HUES48 (cell line): ENCODE results near the gene TMEM186.

Source experiments
- H3K27ac ChIP-seq: one replicate; pipeline ENCODE4 v1.7.0; 2013; ENCODE audit warnings: low read depth, low read length, inconsistent platforms
- H3K27me3 ChIP-seq: 2 replicates; pipeline ENCODE4 v1.6.1; 2013; ENCODE audit warnings: mild to moderate bottlenecking, low read length; ENCODE audit not compliant: control insufficient read depth, insufficient read depth
- H3K36me3 ChIP-seq: 2 replicates; pipeline ENCODE4 v1.6.1; 2013; ENCODE audit warnings: low read length; ENCODE audit not compliant: control insufficient read depth, insufficient read depth
- H3K4me1 ChIP-seq: 2 replicates; pipeline ENCODE4 v1.6.1; 2013; ENCODE audit warnings: mild to moderate bottlenecking, low read length; ENCODE audit not compliant: control insufficient read depth, insufficient read depth
- H3K4me3 ChIP-seq: 2 replicates; pipeline ENCODE4 v1.5.1; 2013; ENCODE audit warnings: mild to moderate bottlenecking, low read depth, low read length
- H3K9ac ChIP-seq: 2 replicates; pipeline ENCODE4 v1.6.1; 2013; ENCODE audit warnings: mild to moderate bottlenecking, low read depth, low read length, moderate library complexity
- H3K9me3 ChIP-seq: 2 replicates; pipeline ENCODE4 v1.6.1; 2013; ENCODE audit warnings: low read length; ENCODE audit not compliant: control insufficient read depth, insufficient read depth

Gene TMEM186

DNA sequence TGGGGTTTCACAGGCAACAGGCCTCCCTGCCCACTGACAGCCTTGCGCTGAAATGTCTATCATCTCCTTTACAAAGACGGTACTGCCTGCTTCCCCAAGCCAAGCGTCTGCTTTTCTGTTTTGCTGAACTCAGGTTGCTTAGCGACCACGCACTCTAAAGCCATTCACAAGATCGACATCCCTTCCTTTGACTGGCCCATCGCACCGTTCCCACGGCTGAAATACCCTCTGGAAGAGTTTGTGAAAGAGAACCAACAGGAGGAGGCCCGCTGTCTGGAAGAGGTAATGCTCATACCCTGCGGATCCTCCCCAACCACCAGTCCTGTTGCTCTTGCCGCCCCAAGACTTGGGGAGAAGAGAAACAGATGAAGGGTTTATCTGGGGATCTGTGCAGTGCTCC is 28.7 kb downstream of the TMEM186 start:
- Histone ChIP-seq H3K9me3 (no peaks in the 10 kb centered on the region), H3K27me3 (no peaks in the 10 kb centered on the region), H3K9ac (no peak overlapping the region), H3K4me3 (no peak overlapping the region), H3K27ac (no peak overlapping the region), H3K4me1 (peaks cover 11% of the 10 kb centered on the region), H3K36me3 (no peaks in the 10 kb centered on the region)

DNA sequence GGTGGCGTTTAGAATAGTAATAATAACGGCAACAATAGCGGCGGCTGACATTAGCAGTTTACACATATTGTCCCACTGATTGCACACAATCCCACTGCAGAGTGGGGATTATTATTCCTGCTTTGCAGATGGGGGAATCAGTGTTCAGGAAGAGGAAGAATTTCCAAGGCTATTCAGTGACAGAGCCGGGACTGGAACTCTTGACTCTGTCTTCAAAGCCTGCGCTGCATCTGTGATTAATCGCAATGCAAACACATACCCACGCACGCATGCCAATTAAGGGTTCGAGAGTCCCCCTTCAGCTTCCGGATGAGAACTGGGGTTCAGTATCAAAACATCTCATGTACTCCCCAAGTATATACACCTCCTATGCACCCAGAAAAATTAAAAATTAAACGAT is 29.2 kb downstream of the TMEM186 start:
- no peaks in the 10 kb centered on the region for H3K9me3 ChIP-seq
- no peaks in the 10 kb centered on the region for H3K36me3 ChIP-seq
- no peaks in the 10 kb centered on the region for H3K27me3 ChIP-seq
- no peak overlapping the region for H3K9ac ChIP-seq
- H3K27ac ChIP-seq, result no peak overlapping the region
- H3K4me1 ChIP-seq, result peaks cover 12% of the 10 kb centered on the region
- no peak overlapping the region for H3K4me3 ChIP-seq

DNA sequence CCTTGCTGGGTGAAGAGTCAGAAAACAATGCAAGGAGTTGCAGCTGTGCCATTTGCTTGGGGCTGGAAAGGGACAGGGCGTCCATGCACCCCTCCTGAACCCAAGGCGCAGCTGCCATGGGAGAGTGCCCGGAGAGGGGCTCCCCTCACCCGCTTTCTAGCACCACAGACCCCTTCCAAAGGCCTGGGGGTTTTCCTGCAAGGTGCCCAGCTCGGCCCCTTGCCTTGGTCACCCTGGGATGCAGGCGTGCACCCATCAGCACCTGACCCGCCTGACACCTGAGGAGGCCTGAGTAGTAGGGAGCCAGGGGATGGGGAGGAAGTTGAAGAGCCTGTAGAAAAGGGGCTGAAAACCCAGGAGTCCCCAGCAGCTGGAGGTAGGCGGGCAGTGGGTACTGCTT is 30.3 kb downstream of the TMEM186 start:
- no peak overlapping the region for H3K4me3 ChIP-seq
- no peak overlapping the region for H3K9ac ChIP-seq
- H3K4me1 ChIP-seq, result peaks cover 12% of the 10 kb centered on the region
- H3K9me3 ChIP-seq, result no peaks in the 10 kb centered on the region
- H3K36me3 ChIP-seq, result no peaks in the 10 kb centered on the region
- no peaks in the 10 kb centered on the region for H3K27me3 ChIP-seq
- H3K27ac ChIP-seq, result no peak overlapping the region

DNA sequence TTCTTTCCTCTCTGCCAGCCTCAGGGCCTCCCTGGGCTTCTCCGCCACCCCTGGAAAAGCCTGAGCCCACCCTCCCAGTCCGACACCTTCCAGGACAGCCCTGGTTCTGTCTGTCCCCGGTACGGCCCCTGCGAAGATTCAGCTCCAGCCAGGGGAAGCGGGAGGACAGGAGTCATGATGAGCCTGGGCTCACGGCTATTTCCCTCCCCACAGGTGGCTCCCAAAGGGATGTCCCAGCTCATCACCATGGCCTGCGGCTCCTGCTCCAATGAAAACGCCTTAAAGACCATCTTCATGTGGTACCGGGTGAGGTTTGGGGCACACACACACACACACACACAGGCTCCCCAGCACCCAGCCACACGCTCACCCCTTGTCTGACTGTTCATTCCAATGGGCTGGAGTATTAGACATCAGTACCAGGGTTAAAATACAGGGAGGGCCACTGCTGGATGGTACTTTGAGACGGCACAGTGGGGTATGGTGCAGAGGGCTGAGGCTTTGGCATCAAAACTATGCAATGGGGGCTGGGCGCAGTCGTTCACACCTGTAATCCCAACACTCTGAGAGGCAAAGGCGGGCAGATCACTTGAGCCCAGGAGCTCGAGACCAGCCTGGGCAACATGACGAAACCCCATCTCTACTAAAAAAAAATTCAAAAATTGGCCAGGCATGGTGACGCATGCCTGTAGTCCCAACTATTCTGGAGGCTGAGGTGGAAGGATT is 32.8 kb downstream of the TMEM186 start:
- Histone ChIP-seq H3K9ac (no peak overlapping the region), H3K27ac (no peak overlapping the region), H3K9me3 (no peaks in the 10 kb centered on the region), H3K4me3 (no peak overlapping the region), H3K27me3 (no peaks in the 10 kb centered on the region), H3K36me3 (no peaks in the 10 kb centered on the region), H3K4me1 (peaks cover 12% of the 10 kb centered on the region)

GRCh38 chr16:8763899-8764298 is 33.5 kb downstream of the TMEM186 start:
- Histone ChIP-seq H3K27ac (peak overlapping the region; percentile 42), H3K27me3 (no peaks in the 10 kb centered on the region), H3K36me3 (no peaks in the 10 kb centered on the region), H3K4me3 (no peak overlapping the region), H3K9ac (no peak overlapping the region), H3K4me1 (peaks cover 12% of the 10 kb centered on the region), H3K9me3 (no peaks in the 10 kb centered on the region)

DNA sequence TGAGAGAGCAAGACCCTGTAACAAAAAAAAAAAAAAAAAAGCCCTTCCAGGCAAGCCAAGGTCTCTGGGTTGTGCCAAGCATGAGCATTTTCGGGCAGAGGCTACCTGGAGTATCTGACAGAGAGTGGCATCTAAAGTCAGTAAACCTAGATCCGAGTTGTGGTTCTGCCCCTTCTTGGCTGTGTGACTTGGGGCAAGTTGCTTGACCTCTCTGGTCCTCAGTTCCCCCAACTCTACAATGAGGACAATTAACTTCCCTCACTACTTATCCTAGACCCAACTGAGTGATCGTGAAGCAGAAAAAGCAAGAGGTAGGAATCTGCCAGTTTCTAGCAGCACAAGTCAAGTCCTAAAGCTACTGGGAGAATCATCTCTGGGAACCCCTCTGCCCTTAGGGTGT is 34.4 kb downstream of the TMEM186 start:
- no peak overlapping the region for H3K9ac ChIP-seq
- no peaks in the 10 kb centered on the region for H3K27me3 ChIP-seq
- H3K27ac ChIP-seq, result no peak overlapping the region
- no peaks in the 10 kb centered on the region for H3K36me3 ChIP-seq
- peaks cover 12% of the 10 kb centered on the region for H3K4me1 ChIP-seq
- no peaks in the 10 kb centered on the region for H3K9me3 ChIP-seq
- H3K4me3 ChIP-seq, result no peak overlapping the region

GRCh38 chr16:8762254-8762653 is 35.2 kb downstream of the TMEM186 start:
- Histone ChIP-seq H3K27ac (no peak overlapping the region), H3K9ac (no peak overlapping the region), H3K9me3 (no peaks in the 10 kb centered on the region), H3K4me3 (no peak overlapping the region), H3K4me1 (peaks cover 12% of the 10 kb centered on the region), H3K36me3 (no peaks in the 10 kb centered on the region), H3K27me3 (no peaks in the 10 kb centered on the region)

- no peaks in the 10 kb centered on the region for H3K36me3 ChIP-seq
- no peak overlapping the region for H3K27ac ChIP-seq
- peaks cover 12% of the 10 kb centered on the region for H3K4me1 ChIP-seq
- H3K27me3 ChIP-seq, result no peaks in the 10 kb centered on the region
- no peak overlapping the region for H3K4me3 ChIP-seq
- no peak overlapping the region for H3K9ac ChIP-seq
- no peaks in the 10 kb centered on the region for H3K9me3 ChIP-seq
Observed at GRCh38 chr16:8761078-8761477, 36.4 kb downstream of the TMEM186 start.

DNA sequence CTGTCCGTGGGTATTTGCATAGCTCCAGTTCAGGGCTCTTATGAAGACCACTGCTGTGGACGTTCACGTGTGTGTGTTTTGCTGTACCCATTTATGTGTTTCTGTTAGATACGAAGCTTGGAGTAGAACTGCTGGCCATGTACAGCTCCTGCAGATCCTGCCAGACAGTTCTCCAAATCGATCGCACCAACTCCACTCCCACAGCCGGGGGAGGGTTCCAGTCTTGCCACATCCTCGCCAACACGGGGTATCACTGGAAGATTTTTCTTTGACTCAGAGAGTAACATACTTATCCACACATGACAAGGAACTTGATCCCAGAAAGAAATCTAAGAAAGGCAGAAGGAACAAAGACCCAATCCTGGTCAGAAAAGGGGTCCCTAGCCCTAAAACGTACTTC is 37.4 kb downstream of the TMEM186 start:
- Histone ChIP-seq H3K27me3 (no peaks in the 10 kb centered on the region), H3K9me3 (no peaks in the 10 kb centered on the region), H3K4me1 (peaks cover 12% of the 10 kb centered on the region), H3K4me3 (no peak overlapping the region), H3K9ac (no peak overlapping the region), H3K27ac (no peak overlapping the region), H3K36me3 (no peaks in the 10 kb centered on the region)

DNA sequence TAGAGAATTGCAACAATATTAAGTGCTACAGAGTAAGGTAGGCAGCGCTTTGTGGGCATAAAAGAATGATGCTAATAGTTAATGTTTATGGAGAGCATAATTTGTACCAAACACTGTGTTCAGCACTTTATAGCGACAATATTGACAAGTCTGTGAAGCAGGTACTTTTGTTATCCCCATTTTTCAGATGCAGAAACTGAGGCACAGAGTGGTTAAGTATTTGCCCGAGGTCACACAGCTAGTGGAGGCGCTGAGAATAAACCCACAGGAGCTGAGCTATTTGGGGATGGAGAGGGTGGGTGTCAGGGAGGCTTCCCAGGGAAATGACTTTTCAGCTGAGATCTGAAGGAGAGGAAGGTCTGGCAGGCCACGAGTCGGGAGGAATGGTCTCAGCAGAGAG is 39.4 kb downstream of the TMEM186 start:
- H3K27ac ChIP-seq, result no peak overlapping the region
- no peak overlapping the region for H3K9ac ChIP-seq
- no peaks in the 10 kb centered on the region for H3K27me3 ChIP-seq
- no peaks in the 10 kb centered on the region for H3K4me1 ChIP-seq
- no peaks in the 10 kb centered on the region for H3K36me3 ChIP-seq
- H3K4me3 ChIP-seq, result no peak overlapping the region
- H3K9me3 ChIP-seq, result no peaks in the 10 kb centered on the region

DNA sequence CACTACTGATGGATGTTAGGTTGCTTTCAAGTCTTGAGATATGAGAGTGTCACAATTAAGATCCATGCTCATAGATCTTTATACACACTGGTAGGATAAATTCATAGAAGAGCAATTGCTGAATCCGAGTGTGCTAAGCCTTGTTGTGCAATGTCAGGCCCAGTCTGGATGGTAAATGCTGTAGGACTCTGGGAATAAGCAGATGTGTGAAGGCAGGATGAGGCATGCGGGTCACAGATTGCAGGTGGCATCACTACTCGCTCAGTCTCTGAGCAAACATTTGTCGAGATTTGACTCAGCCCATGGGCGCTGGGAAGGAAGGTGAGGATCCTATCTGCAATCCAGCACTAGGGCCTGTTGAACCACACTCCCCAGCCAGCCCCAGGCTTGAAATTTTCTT is 40.7 kb downstream of the TMEM186 start:
- Histone ChIP-seq H3K36me3 (no peaks in the 10 kb centered on the region), H3K4me3 (no peak overlapping the region), H3K9me3 (no peaks in the 10 kb centered on the region), H3K27me3 (no peaks in the 10 kb centered on the region), H3K4me1 (no peaks in the 10 kb centered on the region), H3K27ac (no peak overlapping the region), H3K9ac (no peak overlapping the region)
